ENCODE measurements around the gene SGK1. TPM values are rescaled to one million over a fixed set of nuclear protein-coding genes. Genes with fewer than 3 reads are reported as not detected.
"Not testable (repeated sequence)": the region's sequence is repeated elsewhere in the genome, so short reads cannot be mapped to it uniquely, and the experiment has no call there.

Gene SGK1
- total RNA-seq, 1 experiment from 2014 or later, result 42.6 TPM

- intact Hi-C loops (cut with micrococcal nuclease; ENCODE audit: unreplicated experiment), result no loop called here
- no peaks in the 10 kb centered on the region for H3K27me3 ChIP-seq (replicated peaks; ENCODE audit: control insufficient read depth, insufficient read depth, low read length)
- H3K4me3 Mint-ChIP-seq (ENCODE audit: unreplicated experiment), result no peak overlapping the region
- H3K27me3 Mint-ChIP-seq (ENCODE audit: insufficient read depth, unreplicated experiment), result no peaks in the 10 kb centered on the region
- ChIA-PET POLR2A (no interaction called here), CTCF (no interaction called here)
- no TSS peak for BruUV-seq (replicated peaks)
- no peak overlapping the region for H3K27ac Mint-ChIP-seq (ENCODE audit: unreplicated experiment)
- no peak for TF ChIP-seq CTCF (IDR thresholded peaks at IDR 0.05; ENCODE audit: insufficient read depth in 1 of 2, low read depth in 1 of 2, low read length in 1 of 2, severe bottlenecking in 1 of 2, unreplicated experiment in 1 of 2)
- no peaks in the 10 kb centered on the region for H3K9me3 ChIP-seq
- H3K4me1 ChIP-seq, result peaks cover 55% of the 10 kb centered on the region
- H3K36me3 ChIP-seq (ENCODE audit: control insufficient read depth, insufficient read depth, low read length), result no peaks in the 10 kb centered on the region
- no peaks in the 10 kb centered on the region for H3K9me3 Mint-ChIP-seq (ENCODE audit: unreplicated experiment)
- no peak for DNase-seq
- H3K4me3 ChIP-seq (ENCODE audit: low read depth, low read length), result no peak overlapping the region
- peaks cover 21% of the 10 kb centered on the region for H3K4me1 Mint-ChIP-seq (ENCODE audit: low read depth, unreplicated experiment)
- no peaks in the 10 kb centered on the region for H3K36me3 Mint-ChIP-seq (ENCODE audit: insufficient read depth, unreplicated experiment)
Observed at GRCh38 chr6:134195985-134196384, 121.9 kb downstream of the SGK1 start.

GRCh38 chr6:134195164-134195906, 122.6 kb downstream of the SGK1 start:
- Histone ChIP-seq H3K4me3 (ENCODE audit: low read depth, low read length) (no peak overlapping the region), H3K27me3 (replicated peaks; ENCODE audit: control insufficient read depth, insufficient read depth, low read length) (no peaks in the 10 kb centered on the region), H3K36me3 (ENCODE audit: control insufficient read depth, insufficient read depth, low read length) (no peaks in the 10 kb centered on the region), H3K9me3 (no peaks in the 10 kb centered on the region), H3K4me1 (peaks cover 50% of the 10 kb centered on the region)
- ChIA-PET CTCF (interaction anchor here (1.1 kb wide), 1 partner anchor 18 kb away, joined by 5 read pairs; no protein-coding TSS in a partner anchor), POLR2A (no interaction called here)
- H3K27ac Mint-ChIP-seq (ENCODE audit: unreplicated experiment), result no peak overlapping the region
- H3K9me3 Mint-ChIP-seq (ENCODE audit: unreplicated experiment), result no peaks in the 10 kb centered on the region
- H3K4me1 Mint-ChIP-seq (ENCODE audit: low read depth, unreplicated experiment), result peaks cover 21% of the 10 kb centered on the region
- no peak overlapping the region for H3K4me3 Mint-ChIP-seq (ENCODE audit: unreplicated experiment)
- BruUV-seq (replicated peaks), result no TSS peak
- no peak for DNase-seq
- no peak for TF ChIP-seq CTCF (IDR thresholded peaks at IDR 0.05; ENCODE audit: insufficient read depth in 1 of 2, low read depth in 1 of 2, low read length in 1 of 2, severe bottlenecking in 1 of 2, unreplicated experiment in 1 of 2)
- H3K36me3 Mint-ChIP-seq (ENCODE audit: insufficient read depth, unreplicated experiment), result no peaks in the 10 kb centered on the region
- intact Hi-C loops (cut with micrococcal nuclease; ENCODE audit: unreplicated experiment), result no loop called here
- no peaks in the 10 kb centered on the region for H3K27me3 Mint-ChIP-seq (ENCODE audit: insufficient read depth, unreplicated experiment)

- Mint-ChIP-seq H3K27ac (ENCODE audit: unreplicated experiment) (no peak overlapping the region), H3K4me3 (ENCODE audit: unreplicated experiment) (no peak overlapping the region), H3K4me1 (ENCODE audit: low read depth, unreplicated experiment) (peaks cover 16% of the 10 kb centered on the region), H3K27me3 (ENCODE audit: insufficient read depth, unreplicated experiment) (no peaks in the 10 kb centered on the region), H3K36me3 (ENCODE audit: insufficient read depth, unreplicated experiment) (no peaks in the 10 kb centered on the region), H3K9me3 (ENCODE audit: unreplicated experiment) (no peaks in the 10 kb centered on the region)
- H3K27me3 ChIP-seq (replicated peaks; ENCODE audit: control insufficient read depth, insufficient read depth, low read length), result no peaks in the 10 kb centered on the region
- CTCF ChIA-PET, result interaction anchor here (0.8 to 0.9 kb wide), 2 partner anchors 10 to 11 kb away, joined by 3 read pairs; no protein-coding TSS in a partner anchor
- TF ChIP-seq CTCF (IDR thresholded peaks at IDR 0.05; ENCODE audit: insufficient read depth in 1 of 2, low read depth in 1 of 2, low read length in 1 of 2, severe bottlenecking in 1 of 2, unreplicated experiment in 1 of 2), result no peak
- intact Hi-C loops (cut with micrococcal nuclease; ENCODE audit: unreplicated experiment), result no loop called here
- peaks cover 36% of the 10 kb centered on the region for H3K4me1 ChIP-seq
- POLR2A ChIA-PET, result no interaction called here
- H3K4me3 ChIP-seq (ENCODE audit: low read depth, low read length), result no peak overlapping the region
- no peaks in the 10 kb centered on the region for H3K36me3 ChIP-seq (ENCODE audit: control insufficient read depth, insufficient read depth, low read length)
- DNase-seq, result no peak
- BruUV-seq (replicated peaks), result no TSS peak
- H3K9me3 ChIP-seq, result no peaks in the 10 kb centered on the region
Observed at GRCh38 chr6:134193536-134194498, 124.1 kb downstream of the SGK1 start.

- POLR2A ChIA-PET, result not testable (repeated sequence)
Observed at GRCh38 chr6:134192609-134193008, 125.3 kb downstream of the SGK1 start.

More at GRCh38 chr6:134192609-134193008, 125.3 kb downstream of the SGK1 start:
- H3K9me3 ChIP-seq; intact Hi-C loops (cut with micrococcal nuclease; ENCODE audit: unreplicated experiment); H3K27me3 ChIP-seq (replicated peaks; ENCODE audit: control insufficient read depth, insufficient read depth, low read length); DNase-seq; H3K36me3 ChIP-seq (ENCODE audit: control insufficient read depth, insufficient read depth, low read length); H3K4me3 Mint-ChIP-seq (ENCODE audit: unreplicated experiment); H3K36me3 Mint-ChIP-seq (ENCODE audit: insufficient read depth, unreplicated experiment); H3K27ac Mint-ChIP-seq (ENCODE audit: unreplicated experiment); H3K9me3 Mint-ChIP-seq (ENCODE audit: unreplicated experiment); H3K27me3 Mint-ChIP-seq (ENCODE audit: insufficient read depth, unreplicated experiment); H3K4me3 ChIP-seq (ENCODE audit: low read depth, low read length); BruUV-seq (replicated peaks): not testable (repeated sequence)
- H3K4me1 Mint-ChIP-seq (ENCODE audit: low read depth, unreplicated experiment), result peaks cover 23% of the 10 kb centered on the region
- CTCF ChIA-PET, result interaction anchor here (0.8 kb wide), 1 partner anchor 9 kb away, joined by 3 read pairs; no protein-coding TSS in a partner anchor
- H3K4me1 ChIP-seq, result peaks cover 34% of the 10 kb centered on the region

All from Caco-2 (cell line).